ENCODE data around the gene INSL4.

DNA sequence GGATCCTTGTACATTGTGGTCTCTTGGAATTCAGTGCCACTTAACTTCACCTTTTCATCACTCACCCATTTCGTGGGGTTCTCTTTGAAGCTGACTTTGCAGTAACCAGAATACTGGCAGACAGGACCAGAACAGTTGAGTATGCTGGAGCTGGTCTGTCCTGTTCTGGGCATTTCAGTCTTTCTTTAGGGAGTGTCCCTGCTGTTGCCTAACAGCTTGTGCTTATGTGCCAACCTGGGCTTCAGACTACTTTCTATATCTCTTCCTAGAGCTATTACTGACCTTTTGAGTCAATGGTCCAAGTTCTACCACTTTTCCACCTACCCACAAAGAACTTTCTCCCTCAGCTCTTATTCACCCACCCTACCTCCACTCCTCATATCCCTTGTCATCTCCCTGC, 35.8 kb upstream of the INSL4 start:
- TF ChIP-seq, protein P1, sequence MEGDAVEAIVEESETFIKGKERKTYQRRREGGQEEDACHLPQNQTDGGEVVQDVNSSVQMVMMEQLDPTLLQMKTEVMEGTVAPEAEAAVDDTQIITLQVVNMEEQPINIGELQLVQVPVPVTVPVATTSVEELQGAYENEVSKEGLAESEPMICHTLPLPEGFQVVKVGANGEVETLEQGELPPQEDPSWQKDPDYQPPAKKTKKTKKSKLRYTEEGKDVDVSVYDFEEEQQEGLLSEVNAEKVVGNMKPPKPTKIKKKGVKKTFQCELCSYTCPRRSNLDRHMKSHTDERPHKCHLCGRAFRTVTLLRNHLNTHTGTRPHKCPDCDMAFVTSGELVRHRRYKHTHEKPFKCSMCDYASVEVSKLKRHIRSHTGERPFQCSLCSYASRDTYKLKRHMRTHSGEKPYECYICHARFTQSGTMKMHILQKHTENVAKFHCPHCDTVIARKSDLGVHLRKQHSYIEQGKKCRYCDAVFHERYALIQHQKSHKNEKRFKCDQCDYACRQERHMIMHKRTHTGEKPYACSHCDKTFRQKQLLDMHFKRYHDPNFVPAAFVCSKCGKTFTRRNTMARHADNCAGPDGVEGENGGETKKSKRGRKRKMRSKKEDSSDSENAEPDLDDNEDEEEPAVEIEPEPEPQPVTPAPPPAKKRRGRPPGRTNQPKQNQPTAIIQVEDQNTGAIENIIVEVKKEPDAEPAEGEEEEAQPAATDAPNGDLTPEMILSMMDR (IDR thresholded peaks at IDR 0.05) = no peak
- TF ChIP-seq POLR2A (IDR thresholded peaks at IDR 0.05) = no peak

All from ovary (tissue), 3 donors.